ENCODE measurements around the gene NHERF1.

Gene NHERF1

GRCh38 chr17:74748529-74749278 lies at the start of gene NHERF1:
TSS of gene NHERF1 (plus strand) at chr17:74748628. CDS start at chr17:74748847, 219 bp downstream.
- peak; percentile 30; the same call in 1 of the 2 replicates for TF ChIP-seq CTCF (IDR thresholded peaks at IDR 0.05)

GRCh38 chr17:74699236-74699635 lies 49.2 kb upstream of the NHERF1 start:
- no peak for TF ChIP-seq CTCF (IDR thresholded peaks at IDR 0.05)

GRCh38 chr17:74702116-74702871 lies 46.1 kb upstream of the NHERF1 start:
- TF ChIP-seq CTCF (IDR thresholded peaks at IDR 0.05) = no peak

- no peak for TF ChIP-seq CTCF (IDR thresholded peaks at IDR 0.05)
Measured at GRCh38 chr17:74703311-74703710, 45.1 kb upstream of the NHERF1 start.

- no peak for TF ChIP-seq CTCF (IDR thresholded peaks at IDR 0.05)
Measured at GRCh38 chr17:74704544-74704943, 43.9 kb upstream of the NHERF1 start.

- TF ChIP-seq CTCF (IDR thresholded peaks at IDR 0.05) = no peak
Measured at GRCh38 chr17:74711058-74711824, 37.2 kb upstream of the NHERF1 start.

- no peak for TF ChIP-seq CTCF (IDR thresholded peaks at IDR 0.05)
Measured at GRCh38 chr17:74712301-74712700, 36.1 kb upstream of the NHERF1 start.

Data from LNCAP (cell line).